Neural cell (in vitro differentiated cells): ENCODE data around the gene KCTD15. TPM values are rescaled to one million over a fixed set of nuclear protein-coding genes. Genes with fewer than 3 reads are reported as not detected.

Experiments
- H2AFZ ChIP-seq: fragments of 200-600, 300-800 bp; sonication (generic), shearing (Covaris generic); 2 replicates; pipeline ENCODE4 v1.6.0; 2014; ENCODE audit warnings: low read depth, mild to moderate bottlenecking, antibody characterized with exemption, low read length, moderate library complexity
- H3F3A ChIP-seq: fragments of 200-600 bp; shearing (Covaris generic); 2 replicates; pipeline ENCODE4 v1.6.1; 2016; ENCODE audit warnings: mild to moderate bottlenecking, moderate library complexity, mixed read lengths, antibody characterized with exemption, low read length; ENCODE audit not compliant: insufficient read depth, poor library complexity, severe bottlenecking
- H3K27ac ChIP-seq: fragments of 200-600, 300-800 bp; sonication (generic), shearing (Covaris generic); 2 replicates; pipeline ENCODE4 v1.5.1; 2014; ENCODE audit warnings: mild to moderate bottlenecking, low read length, moderate library complexity
- H3K27me3 ChIP-seq: fragments of 300-800, 200-600 bp; sonication (generic), shearing (Covaris generic); 2 replicates; pipeline ENCODE4 v1.6.0; 2014; ENCODE audit warnings: mild to moderate bottlenecking, low read depth, low read length, moderate library complexity; ENCODE audit not compliant: insufficient read depth
- H3K36me3 ChIP-seq: fragments of 300-800, 200-600 bp; sonication (generic), shearing (Covaris generic); 2 replicates; pipeline ENCODE4 v1.5.1; 2014; ENCODE audit warnings: mild to moderate bottlenecking, antibody characterized with exemption, low read length, moderate library complexity; ENCODE audit not compliant: insufficient read depth
- H3K4me2 ChIP-seq: fragments of 300-800, 200-600 bp; sonication (generic), shearing (Covaris generic); 2 replicates; pipeline ENCODE4 v1.6.0; 2014; ENCODE audit warnings: mild to moderate bottlenecking, low read length
- H3K4me3 ChIP-seq: fragments of 300-800, 200-600 bp; sonication (generic), shearing (Covaris generic); 2 replicates; pipeline ENCODE4 v1.5.1; 2014; ENCODE audit warnings: mild to moderate bottlenecking, low read length, moderate library complexity
- H3K79me2 ChIP-seq: fragments of 200-600 bp; shearing (Covaris generic); replicated peaks from 2 replicates; pipeline ENCODE4 v1.6.0; 2014; ENCODE audit warnings: mild to moderate bottlenecking, low read length, moderate library complexity; ENCODE audit not compliant: insufficient read depth
- H3K9ac ChIP-seq: fragments of 300-800, 200-600 bp; sonication (generic), shearing (Covaris generic); 2 replicates; pipeline ENCODE4 v1.6.1; 2016; ENCODE audit warnings: mild to moderate bottlenecking, low read length, mixed read lengths
- H3K9me2 ChIP-seq: fragments of 200-600 bp; shearing (Covaris generic); 2 replicates; pipeline ENCODE4 v1.6.1; 2016; ENCODE audit warnings: mild to moderate bottlenecking, low read length, mixed read lengths; ENCODE audit not compliant: insufficient read depth
- H3K9me3 ChIP-seq: fragments of 200-600, 300-800 bp; sonication (generic), shearing (Covaris generic); 2 replicates; pipeline ENCODE4 v1.6.1; 2016; ENCODE audit warnings: mild to moderate bottlenecking, mixed run types, low read length, moderate library complexity, mixed read lengths
- H4K20me1 ChIP-seq: fragments of 200-600 bp; shearing (Covaris generic); 2 replicates; pipeline ENCODE4 v1.6.1; 2016; ENCODE audit warnings: mild to moderate bottlenecking, mixed run types; ENCODE audit not compliant: insufficient read depth
- CTCF ChIP-seq: fragments of 450-650 bp; IDR thresholded peaks from 2 replicates; pipeline ENCODE4 v1.5.1; 2014; ENCODE audit warnings: antibody characterized with exemption, mild to moderate bottlenecking, moderate library complexity; ENCODE audit not compliant: poor library complexity, severe bottlenecking
- EP300 ChIP-seq: fragments of 450-650 bp; conservative IDR thresholded peaks from 2 replicates; pipeline ENCODE4 v1.6.1; 2014; ENCODE audit warnings: antibody characterized with exemption, mild to moderate bottlenecking, moderate library complexity; ENCODE audit not compliant: poor library complexity, severe bottlenecking
- EZH2 ChIP-seq: fragments of 200-600, 300-800 bp; shearing (Covaris generic), sonication (generic); IDR thresholded peaks from 2 replicates; pipeline ENCODE4 v1.6.1; 2014; ENCODE audit warnings: antibody characterized with exemption, low read length, borderline replicate concordance, mild to moderate bottlenecking; ENCODE audit not compliant: insufficient read depth, poor library complexity, severe bottlenecking
- MXI1 ChIP-seq: fragments of 450-650 bp; conservative IDR thresholded peaks from 2 replicates; pipeline ENCODE4 v1.6.1; 2014; ENCODE audit warnings: antibody characterized with exemption, mild to moderate bottlenecking; ENCODE audit not compliant: poor library complexity, severe bottlenecking
- POLR2AphosphoS5 ChIP-seq: IDR thresholded peaks from 2 replicates; pipeline ENCODE4 v1.6.1; 2012
- RAD21 ChIP-seq: fragments of 450-650 bp; conservative IDR thresholded peaks from 2 replicates; pipeline ENCODE4 v1.6.1; 2014; ENCODE audit warnings: antibody characterized with exemption, mild to moderate bottlenecking, moderate library complexity
- REST ChIP-seq: IDR thresholded peaks from 2 replicates; pipeline ENCODE4 v1.6.1; 2012; ENCODE audit warnings: borderline replicate concordance
- SMC3 ChIP-seq: fragments of 450-650 bp; conservative IDR thresholded peaks from 2 replicates; pipeline ENCODE4 v1.6.1; 2014; ENCODE audit warnings: antibody characterized with exemption, mild to moderate bottlenecking, moderate library complexity; ENCODE audit not compliant: poor library complexity
- TAF1 ChIP-seq: IDR thresholded peaks from 2 replicates; pipeline ENCODE4 v1.6.1; 2012; ENCODE audit warnings: low read depth
- polyA plus RNA-seq: library from polyadenylated mRNA; depleted of rRNA; stranded (reverse); fragments of >200 nt; gene quantifications from 2 replicates; pipeline ENCODE4 v1.2.3, GENCODE V29; 2014

KCTD15 gene
- polyA plus RNA-seq, 1 donor from 2014 or later = 67.9 TPM

GRCh38 chr19:33800012-33800680 is 3.5 kb downstream of the KCTD15 start:
- Histone ChIP-seq H3K4me3 (no peak overlapping the region), H3K4me2 (no peak overlapping the region), H3K9me3 (no peaks in the 10 kb centered on the region), H3F3A (no peaks in the 10 kb centered on the region), H3K79me2 (no peaks in the 10 kb centered on the region), H3K9me2 (no peaks in the 10 kb centered on the region), H3K9ac (no peak overlapping the region), H3K27ac (no peak overlapping the region), H2AFZ (no peak overlapping the region), H3K36me3 (no peaks in the 10 kb centered on the region), H4K20me1 (no peaks in the 10 kb centered on the region), H3K27me3 (no peaks in the 10 kb centered on the region)
- no peak for TF ChIP-seq CTCF
- no peak for TF ChIP-seq POLR2AphosphoS5
- TF ChIP-seq RAD21 = no peak
- TF ChIP-seq SMC3 = no peak
- no peak for TF ChIP-seq REST
- TF ChIP-seq EZH2 = no peak
- no peak for TF ChIP-seq EP300
- TF ChIP-seq TAF1 = no peak
- TF ChIP-seq MXI1 = no peak

- H3K4me2 ChIP-seq = no peak overlapping the region
- H3K79me2 ChIP-seq = no peaks in the 10 kb centered on the region
- H4K20me1 ChIP-seq = no peaks in the 10 kb centered on the region
- no peak overlapping the region for H3K4me3 ChIP-seq
- no peak overlapping the region for H2AFZ ChIP-seq
- no peaks in the 10 kb centered on the region for H3K36me3 ChIP-seq
- H3F3A ChIP-seq = no peaks in the 10 kb centered on the region
- no peaks in the 10 kb centered on the region for H3K9me3 ChIP-seq
- H3K27ac ChIP-seq = no peak overlapping the region
- TF ChIP-seq RAD21 = no peak
- no peak for TF ChIP-seq TAF1
- no peak for TF ChIP-seq POLR2AphosphoS5
- no peak for TF ChIP-seq CTCF
- TF ChIP-seq MXI1 = no peak
- TF ChIP-seq SMC3 = no peak
- no peak for TF ChIP-seq EP300
- no peak for TF ChIP-seq EZH2
- no peak for TF ChIP-seq REST
- H3K9ac ChIP-seq = no peak overlapping the region
- H3K9me2 ChIP-seq = no peaks in the 10 kb centered on the region
- no peaks in the 10 kb centered on the region for H3K27me3 ChIP-seq
These were observed 4.7 kb downstream of the KCTD15 start for GRCh38 chr19:33801411-33801810.
